ENCODE measurements around the gene ETHE1. TPM values are rescaled to one million over a fixed set of nuclear protein-coding genes. Genes with fewer than 3 reads are reported as not detected.

The ETHE1 gene
- total and polyA plus RNA-seq, 5 experiments from 2014 or later: 23.9 to 78.7 (median 62.0) TPM

GRCh38 chr19:43562698-43563241, 35.8 kb upstream of the ETHE1 start:
- H3K27me3 Mint-ChIP-seq: no peaks in the 10 kb centered on the region
- H3K36me3 Mint-ChIP-seq: peaks cover 0 to 33% (median under 1%) of the 10 kb centered on the region in 3 donors
- peaks cover 0 to 1% (median 0%) of the 10 kb centered on the region in 9 donors for H3K9me3 Mint-ChIP-seq
- H3K27ac Mint-ChIP-seq: peak overlapping the region; percentile 91 to 98 (median 96)
- DNase-seq: peak; percentile 38 to 93 (median 76)
- POLR2A ChIA-PET: interaction anchor here (0.5 to 7.6 kb wide), 8 partner anchors 11 to 103 kb away, joined by 3 to 35 read pairs (median 3); partner anchors contain the start of genes IRGQ, PINLYP, XRCC1 and ZNF576
- H3K4me1 Mint-ChIP-seq: peaks cover 35 to 68% (median 67%) of the 10 kb centered on the region in 4 donors
- peak overlapping the region; percentile 75 to 91 (median 84) for H3K4me3 Mint-ChIP-seq
- peak; percentile 84 to 92 for ATAC-seq

GRCh38 chr19:43562226-43562697, 35.3 kb upstream of the ETHE1 start:
- DNase-seq (peak in 2 of 10 donors; percentile 5 to 15), ATAC-seq (peak; percentile 6 to 8)
- Mint-ChIP-seq H3K36me3 (peaks cover 0 to 35% (median 1%) of the 10 kb centered on the region in 3 donors), H3K27me3 (no peaks in the 10 kb centered on the region), H3K4me3 (peak overlapping the region; percentile 75 to 91 (median 84)), H3K27ac (peak overlapping the region; percentile 91 to 98 (median 96)), H3K4me1 (peaks cover 35 to 69% (median 67%) of the 10 kb centered on the region in 4 donors), H3K9me3 (peaks cover 0 to 1% (median 0%) of the 10 kb centered on the region in 9 donors)
- POLR2A ChIA-PET: interaction anchor here (0.6 to 7.6 kb wide), 8 partner anchors 12 to 102 kb away, joined by 3 to 35 read pairs (median 4); partner anchors contain the start of genes IRGQ, PINLYP, XRCC1 and ZNF576

- POLR2A ChIA-PET: interaction anchor here (0.6 to 7.6 kb wide), 5 partner anchors 14 to 56 kb away, joined by 4 to 35 read pairs (median 8); partner anchors contain the start of genes IRGQ, PINLYP, XRCC1 and ZNF576
- no peaks in the 10 kb centered on the region for H3K27me3 Mint-ChIP-seq
- DNase-seq (no peak), ATAC-seq (no peak)
- peak overlapping the region; percentile 39 to 91 (median 84) for H3K4me3 Mint-ChIP-seq
- peaks cover 33 to 67% (median 62%) of the 10 kb centered on the region in 4 donors for H3K4me1 Mint-ChIP-seq
- H3K9me3 Mint-ChIP-seq: peaks cover 0 to 1% (median 0%) of the 10 kb centered on the region in 9 donors
- peak overlapping the region; percentile 91 to 98 (median 96) for H3K27ac Mint-ChIP-seq
- H3K36me3 Mint-ChIP-seq: peaks cover 0 to 39% (median 1%) of the 10 kb centered on the region in 3 donors
Observed at GRCh38 chr19:43561139-43561970, 34.4 kb upstream of the ETHE1 start.

GRCh38 chr19:43560687-43561086, 33.7 kb upstream of the ETHE1 start:
- H3K9me3 Mint-ChIP-seq: peaks cover 0 to 1% (median 0%) of the 10 kb centered on the region in 9 donors
- ATAC-seq: no peak
- peak overlapping the region; percentile 7 to 91 (median 82) for H3K4me3 Mint-ChIP-seq

GRCh38 chr19:43555185-43555770, 28.3 kb upstream of the ETHE1 start:
- Mint-ChIP-seq H3K9me3 (no peaks in the 10 kb centered on the region), H3K4me3 (peak overlapping the region in 3 of 10 donors; percentile 15 to 47 (median 20)), H3K36me3 (peaks cover 0 to 82% (median 12%) of the 10 kb centered on the region in 3 donors), H3K27me3 (no peaks in the 10 kb centered on the region), H3K27ac (peak overlapping the region; percentile 26 to 89 (median 70)), H3K4me1 (peaks cover 10 to 33% (median 19%) of the 10 kb centered on the region in 4 donors)
- POLR2A ChIA-PET: interaction anchor here (0.6 to 4.7 kb wide), 9 partner anchors 17 to 103 kb away, joined by 3 to 49 read pairs (median 6); partner anchors contain the start of genes IRGQ, XRCC1, ZNF575 and ZNF576
- DNase-seq (peak; percentile 63 to 90 (median 82)), ATAC-seq (peak; percentile 99)

More at GRCh38 chr19:43560687-43561086, 33.7 kb upstream of the ETHE1 start:
- peak overlapping the region; percentile 91 to 98 (median 96) for H3K27ac Mint-ChIP-seq
- DNase-seq: peak in 2 of 10 donors; percentile 9 to 65
- H3K27me3 Mint-ChIP-seq: no peaks in the 10 kb centered on the region
- peaks cover 33 to 65% (median 63%) of the 10 kb centered on the region in 4 donors for H3K4me1 Mint-ChIP-seq
- POLR2A ChIA-PET: interaction anchor here (1.4 to 7.6 kb wide), 3 partner anchors 15 to 35 kb away, joined by 3 to 35 read pairs (median 9); partner anchors contain the start of genes IRGQ, PINLYP, XRCC1 and ZNF576
- peaks cover 0 to 45% (median 1%) of the 10 kb centered on the region in 3 donors for H3K36me3 Mint-ChIP-seq

- Mint-ChIP-seq H3K27ac (peak overlapping the region in 4 of 10 donors; percentile 19 to 32 (median 24)), H3K9me3 (no peaks in the 10 kb centered on the region), H3K4me1 (peaks cover 10 to 26% (median 12%) of the 10 kb centered on the region in 4 donors), H3K36me3 (peaks cover 0 to 81% (median 15%) of the 10 kb centered on the region in 3 donors), H3K4me3 (no peak overlapping the region), H3K27me3 (no peaks in the 10 kb centered on the region)
- POLR2A ChIA-PET: interaction anchor here (0.6 to 4.7 kb wide), 7 partner anchors 19 to 233 kb away, joined by 3 to 49 read pairs (median 5); partner anchors contain the start of genes IRGQ, XRCC1, ZNF575 and ZNF576
- DNase-seq (no peak), ATAC-seq (no peak)
Observed at GRCh38 chr19:43554317-43554895, 27.4 kb upstream of the ETHE1 start.

GRCh38 chr19:43553656-43554055, 26.7 kb upstream of the ETHE1 start:
- Mint-ChIP-seq H3K36me3 (peaks cover 0 to 81% (median 15%) of the 10 kb centered on the region in 3 donors), H3K4me3 (no peak overlapping the region), H3K4me1 (peaks cover 10 to 26% (median 11%) of the 10 kb centered on the region in 4 donors), H3K27ac (peak overlapping the region in 5 of 10 donors; percentile 6 to 48 (median 19)), H3K27me3 (no peaks in the 10 kb centered on the region), H3K9me3 (no peaks in the 10 kb centered on the region)
- DNase-seq (no peak), ATAC-seq (no peak)
- POLR2A ChIA-PET: interaction anchor here (0.6 to 4.7 kb wide), 4 partner anchors 22 to 1446 kb away, joined by 3 to 49 read pairs (median 4); partner anchors contain the start of genes IRGQ and ZNF576

GRCh38 chr19:43552616-43553015, 25.6 kb upstream of the ETHE1 start:
- H3K4me3 Mint-ChIP-seq: no peak overlapping the region
- no peak for DNase-seq
- H3K9me3 Mint-ChIP-seq: no peaks in the 10 kb centered on the region
- peaks cover 0 to 73% (median 13%) of the 10 kb centered on the region in 3 donors for H3K36me3 Mint-ChIP-seq
- H3K27me3 Mint-ChIP-seq: no peaks in the 10 kb centered on the region
- peak overlapping the region in 1 of 10 donors; percentile 40 for H3K27ac Mint-ChIP-seq
- ATAC-seq: no peak
- POLR2A ChIA-PET: interaction anchor here (0.5 to 4.7 kb wide), 2 partner anchors 43 to 63 kb away, joined by 3 to 49 read pairs; partner anchors contain the start of genes IRGQ and ZNF576
- peaks cover 10 to 23% (median 11%) of the 10 kb centered on the region in 4 donors for H3K4me1 Mint-ChIP-seq

GRCh38 chr19:43552198-43552450, 25.1 kb upstream of the ETHE1 start:
- peaks cover 8 to 23% (median 11%) of the 10 kb centered on the region in 4 donors for H3K4me1 Mint-ChIP-seq
- H3K9me3 Mint-ChIP-seq: no peaks in the 10 kb centered on the region
- no peak overlapping the region for H3K4me3 Mint-ChIP-seq
- peaks cover 0 to 71% (median 13%) of the 10 kb centered on the region in 3 donors for H3K36me3 Mint-ChIP-seq
- POLR2A ChIA-PET: interaction anchor here (4.7 kb wide), 1 partner anchor 43 kb away, joined by 49 read pairs; the partner anchor contains the start of genes IRGQ and ZNF576
- no peak for DNase-seq
- no peak overlapping the region for H3K27ac Mint-ChIP-seq
- ATAC-seq: no peak
- no peaks in the 10 kb centered on the region for H3K27me3 Mint-ChIP-seq

- no peaks in the 10 kb centered on the region for H3K27me3 Mint-ChIP-seq
- H3K4me1 Mint-ChIP-seq: peaks cover 8 to 23% (median 11%) of the 10 kb centered on the region in 4 donors
- peak overlapping the region in 5 of 10 donors; percentile 44 to 87 (median 82) for H3K27ac Mint-ChIP-seq
Observed at GRCh38 chr19:43551399-43552197, 24.6 kb upstream of the ETHE1 start.

More at GRCh38 chr19:43551399-43552197, 24.6 kb upstream of the ETHE1 start:
- DNase-seq (no peak), ATAC-seq (no peak)
- Mint-ChIP-seq H3K36me3 (peaks cover 0 to 66% (median 13%) of the 10 kb centered on the region in 3 donors), H3K4me3 (peak overlapping the region in 1 of 10 donors; percentile 20), H3K9me3 (no peaks in the 10 kb centered on the region)
- POLR2A ChIA-PET: interaction anchor here (4.7 kb wide), 1 partner anchor 44 kb away, joined by 49 read pairs; the partner anchor contains the start of genes IRGQ and ZNF576
